ENCODE data around the gene TRPM6.

Gene TRPM6

GRCh38 chr9:74800226-74800625 is 87.5 kb downstream of the TRPM6 start:
- DNase-seq: no peak
- in situ Hi-C loops (cut with HindIII; ENCODE audit: low pct_ligation_motif_present, low pct_unique_long_range_greater_than_20kb, low sequenced_read_pairs): no loop called here

GRCh38 chr9:74795803-74796202 is 91.9 kb downstream of the TRPM6 start:
- no peak for DNase-seq
- in situ Hi-C loops (cut with HindIII; ENCODE audit: low pct_ligation_motif_present, low pct_unique_long_range_greater_than_20kb, low sequenced_read_pairs): no loop called here

DNA sequence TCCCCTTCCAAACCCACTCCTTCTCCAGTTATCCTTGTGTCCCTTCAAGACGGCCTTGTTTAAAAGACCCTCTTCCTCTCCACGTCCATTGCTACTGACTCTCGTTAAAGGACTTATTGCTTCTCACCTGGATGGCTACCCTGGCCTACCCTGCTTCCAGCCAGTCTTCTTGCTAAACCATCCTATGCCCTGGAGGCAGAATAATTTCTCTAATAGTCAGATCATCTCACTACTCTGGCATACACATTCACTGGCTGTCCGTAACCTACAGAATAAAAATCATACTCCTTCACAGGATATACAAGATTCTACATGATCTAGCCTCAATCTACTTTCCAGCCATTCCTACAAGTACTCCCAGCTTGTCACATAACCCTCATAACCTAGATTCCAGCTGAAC is 92.6 kb downstream of the TRPM6 start:
- in situ Hi-C loops (cut with HindIII; ENCODE audit: low pct_ligation_motif_present, low pct_unique_long_range_greater_than_20kb, low sequenced_read_pairs): no loop called here
- DNase-seq: no peak

GRCh38 chr9:74784506-74784905 is 103.2 kb downstream of the TRPM6 start:
- in situ Hi-C loops (cut with HindIII; ENCODE audit: low pct_ligation_motif_present, low pct_unique_long_range_greater_than_20kb, low sequenced_read_pairs): no loop called here
- no peak for DNase-seq

- no peak for DNase-seq
- in situ Hi-C loops (cut with HindIII; ENCODE audit: low pct_ligation_motif_present, low pct_unique_long_range_greater_than_20kb, low sequenced_read_pairs): no loop called here
These were observed 104.3 kb downstream of the TRPM6 start for GRCh38 chr9:74783408-74783807.

GRCh38 chr9:74777136-74777879 is 110.4 kb downstream of the TRPM6 start:
- peak; percentile 46 for DNase-seq
- in situ Hi-C loops (cut with HindIII; ENCODE audit: low pct_ligation_motif_present, low pct_unique_long_range_greater_than_20kb, low sequenced_read_pairs): no loop called here

DNA sequence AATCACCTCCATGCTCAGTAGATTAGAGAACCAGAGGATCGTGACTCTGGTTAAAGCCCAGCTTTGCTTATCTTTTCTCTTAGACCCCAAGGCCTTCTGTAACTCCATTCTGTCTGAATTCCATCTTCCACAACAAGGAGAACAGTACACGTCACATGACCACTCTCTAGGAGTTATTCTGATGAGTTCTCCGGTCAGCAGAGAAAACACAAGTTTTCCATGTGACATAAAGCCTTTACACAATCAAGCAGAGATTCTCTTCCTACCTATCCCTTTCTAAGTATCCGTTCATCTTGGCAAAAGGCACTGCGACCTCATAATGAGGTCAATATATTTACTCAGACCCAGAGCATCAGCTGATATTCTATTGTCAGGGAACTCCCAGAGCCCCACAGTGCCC is 112.3 kb downstream of the TRPM6 start:
- in situ Hi-C loops (cut with HindIII; ENCODE audit: low pct_ligation_motif_present, low pct_unique_long_range_greater_than_20kb, low sequenced_read_pairs): no loop called here
- DNase-seq: no peak

GRCh38 chr9:74773886-74774479 is 113.7 kb downstream of the TRPM6 start:
- DNase-seq: peak; percentile 60
- in situ Hi-C loops (cut with HindIII; ENCODE audit: low pct_ligation_motif_present, low pct_unique_long_range_greater_than_20kb, low sequenced_read_pairs): no loop called here

GRCh38 chr9:74772121-74772520 is 115.6 kb downstream of the TRPM6 start:
- DNase-seq: no peak
- in situ Hi-C loops (cut with HindIII; ENCODE audit: low pct_ligation_motif_present, low pct_unique_long_range_greater_than_20kb, low sequenced_read_pairs): no loop called here

DNA sequence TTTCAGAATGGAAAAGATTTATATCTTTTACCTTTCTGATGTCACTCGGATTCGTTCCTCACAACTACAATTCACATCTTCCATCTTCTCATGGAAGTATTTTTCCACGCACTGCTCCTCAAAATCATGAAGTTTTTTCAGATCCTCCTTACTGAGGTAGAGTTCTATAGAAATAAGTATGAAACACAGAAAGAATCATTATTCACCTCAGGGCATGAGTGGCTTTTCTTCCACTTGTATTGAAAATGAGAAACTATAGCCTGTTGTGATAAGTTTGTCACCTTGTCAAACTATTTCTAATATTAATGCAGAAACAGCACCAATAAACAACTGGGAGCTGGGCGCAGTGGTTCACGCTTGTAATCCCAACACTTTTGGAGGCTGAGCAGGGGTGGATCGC is 116.0 kb downstream of the TRPM6 start:
- in situ Hi-C loops (cut with HindIII; ENCODE audit: low pct_ligation_motif_present, low pct_unique_long_range_greater_than_20kb, low sequenced_read_pairs): no loop called here
- DNase-seq: no peak

GRCh38 chr9:74771262-74771585 is 116.5 kb downstream of the TRPM6 start:
- in situ Hi-C loops (cut with HindIII; ENCODE audit: low pct_ligation_motif_present, low pct_unique_long_range_greater_than_20kb, low sequenced_read_pairs): no loop called here

GRCh38 chr9:74770508-74771261 is 117.0 kb downstream of the TRPM6 start:
- peak; percentile 4 for DNase-seq
- in situ Hi-C loops (cut with HindIII; ENCODE audit: low pct_ligation_motif_present, low pct_unique_long_range_greater_than_20kb, low sequenced_read_pairs): no loop called here

More at GRCh38 chr9:74771262-74771585, 116.5 kb downstream of the TRPM6 start:
- DNase-seq: no peak

DNA sequence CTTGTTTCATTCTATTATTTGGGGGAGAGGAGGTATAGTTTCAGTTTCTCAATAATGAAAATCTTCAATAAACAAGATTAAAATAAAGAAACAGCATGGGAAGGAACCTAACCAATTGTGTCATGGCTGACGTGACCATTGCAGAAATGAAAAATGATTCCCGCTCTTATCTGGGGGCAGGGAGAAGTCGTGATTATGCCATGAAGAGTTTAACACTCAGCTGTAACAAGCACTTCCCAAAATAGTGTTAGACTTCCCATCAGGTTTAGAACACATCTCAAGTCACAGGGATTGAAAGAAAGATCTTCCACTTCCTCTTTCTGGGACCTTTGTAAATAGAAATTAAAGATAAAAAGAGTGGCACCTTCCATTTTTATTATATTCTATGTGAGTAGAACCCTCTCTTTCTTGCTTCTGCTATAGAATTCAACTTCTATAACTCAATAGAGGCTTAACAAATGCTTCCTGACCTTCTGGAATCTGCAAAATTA is 122.2 kb downstream of the TRPM6 start:
- in situ Hi-C loops (cut with HindIII; ENCODE audit: low pct_ligation_motif_present, low pct_unique_long_range_greater_than_20kb, low sequenced_read_pairs): no loop called here
- DNase-seq: no peak

DNA sequence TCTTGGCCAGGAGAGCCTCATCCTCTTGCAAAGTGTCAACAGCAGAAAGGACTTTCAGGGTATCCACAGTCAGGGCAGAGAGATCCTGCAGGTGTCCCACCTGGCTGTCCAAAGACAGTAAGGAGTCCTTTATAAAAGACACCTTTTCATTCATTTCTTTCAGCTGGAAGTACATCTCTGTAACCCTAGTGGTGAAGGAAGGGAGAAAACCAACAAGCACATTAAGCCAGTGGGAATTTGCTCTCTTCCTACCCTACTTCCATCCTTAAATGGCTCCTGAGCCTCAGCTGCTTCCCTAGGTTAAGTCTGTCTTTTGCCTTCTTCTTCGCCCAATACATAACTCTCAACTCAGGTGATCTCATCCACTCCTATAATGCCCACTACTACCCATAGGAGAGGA is 124.8 kb downstream of the TRPM6 start:
- in situ Hi-C loops (cut with HindIII; ENCODE audit: low pct_ligation_motif_present, low pct_unique_long_range_greater_than_20kb, low sequenced_read_pairs): no loop called here
- no peak for DNase-seq

GRCh38 chr9:74760031-74760700 is 127.6 kb downstream of the TRPM6 start:
- no peak for DNase-seq
- in situ Hi-C loops (cut with HindIII; ENCODE audit: low pct_ligation_motif_present, low pct_unique_long_range_greater_than_20kb, low sequenced_read_pairs): no loop called here

- DNase-seq: no peak
- in situ Hi-C loops (cut with HindIII; ENCODE audit: low pct_ligation_motif_present, low pct_unique_long_range_greater_than_20kb, low sequenced_read_pairs): no loop called here
These were observed 131.7 kb downstream of the TRPM6 start for GRCh38 chr9:74755999-74756398.

DNA sequence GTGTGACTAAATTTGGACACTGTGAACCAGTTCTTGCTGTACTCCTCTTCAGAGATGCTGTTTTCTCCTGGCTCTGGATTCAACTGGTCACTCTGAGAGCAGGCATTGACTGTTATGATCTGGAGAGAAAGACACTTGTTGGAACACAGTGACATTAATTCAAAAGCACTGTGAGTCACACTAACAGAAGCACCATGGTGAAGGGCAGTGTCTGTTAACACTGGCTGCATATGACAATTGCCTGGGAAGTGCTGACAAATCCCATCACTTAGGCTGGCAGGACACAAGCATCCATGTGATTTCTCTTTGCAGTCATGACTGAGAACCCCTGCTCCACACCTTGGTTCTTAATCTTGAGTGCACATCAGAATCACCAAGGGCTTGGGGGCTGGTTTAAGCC is 132.4 kb downstream of the TRPM6 start:
- DNase-seq: no peak
- in situ Hi-C loops (cut with HindIII; ENCODE audit: low pct_ligation_motif_present, low pct_unique_long_range_greater_than_20kb, low sequenced_read_pairs): no loop called here

DNA sequence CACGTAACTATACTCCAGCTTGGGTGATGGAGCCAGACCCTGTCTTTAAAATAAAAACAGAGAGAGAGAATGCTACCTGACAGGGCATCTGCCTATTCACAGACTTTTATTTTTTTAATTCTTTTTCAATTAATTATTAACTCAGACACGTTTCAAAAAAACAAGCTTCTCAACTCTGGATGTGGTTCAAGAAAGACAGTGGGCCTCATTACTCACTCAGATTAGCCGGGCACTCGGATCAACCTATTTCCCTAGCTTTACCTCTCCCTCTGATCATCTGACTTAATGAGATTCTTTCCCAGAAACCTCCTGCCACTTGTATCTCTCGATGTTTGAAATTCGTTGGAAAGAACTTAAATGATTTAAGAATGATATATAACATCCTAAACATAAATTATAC is 134.1 kb downstream of the TRPM6 start:
- in situ Hi-C loops (cut with HindIII; ENCODE audit: low pct_ligation_motif_present, low pct_unique_long_range_greater_than_20kb, low sequenced_read_pairs): no loop called here

DNA sequence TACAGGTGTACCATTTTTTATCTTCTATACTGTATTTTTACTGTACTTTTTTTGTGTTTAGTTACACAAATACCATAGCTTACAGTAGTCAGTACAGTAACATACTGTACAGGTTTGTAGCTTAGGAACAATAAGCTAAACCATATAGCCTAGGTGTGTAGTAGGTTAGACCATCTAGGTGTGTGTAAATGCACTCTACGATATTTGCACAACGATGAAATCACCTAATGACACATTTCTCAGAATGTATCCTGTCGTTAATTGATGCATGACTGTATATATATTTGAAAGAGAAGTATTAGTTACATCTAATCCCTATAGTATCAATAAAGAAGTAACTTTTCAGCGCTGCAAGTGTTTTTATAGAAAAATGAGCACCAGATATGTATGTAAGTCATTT is 138.8 kb downstream of the TRPM6 start:
- DNase-seq: no peak

More for the DNA sequence above, 134.1 kb downstream of the TRPM6 start:
- no peak for DNase-seq

More for the DNA sequence above, 138.8 kb downstream of the TRPM6 start:
- in situ Hi-C loops (cut with HindIII; ENCODE audit: low pct_ligation_motif_present, low pct_unique_long_range_greater_than_20kb, low sequenced_read_pairs): no loop called here
